Cardiac fibroblast (primary cell): ENCODE measurements around the gene LPO.

Experiments used
- DNase-seq, 2 donors: peaks; one replicate each; pipeline versions ENCODE4 v3.0.0 to v3.0.0-alpha.2; 2010; ENCODE audit warnings: low read depth in 2 of 2
- H3K4me3 ChIP-seq, 2 donors: replicated peaks in 1 of 2; 1 replicate in 1 of 2; 2 replicates in 1 of 2; pipeline ENCODE4 v1.5.1; 2011; ENCODE audit warnings: low read depth in 2 of 2, low read length in 2 of 2, mild to moderate bottlenecking in 2 of 2, moderate library complexity in 1 of 2
- CTCF ChIP-seq: IDR thresholded peaks from one replicate; pipeline ENCODE4 v1.5.1; 2011; ENCODE audit warnings: low read depth, mild to moderate bottlenecking, low read length, inconsistent platforms

Gene LPO

GRCh38 chr17:58252141-58252540, 13.8 kb downstream of the LPO start:
- TF ChIP-seq CTCF, result no peak
- H3K4me3 ChIP-seq, result no peak overlapping the region
- no peak for DNase-seq

- TF ChIP-seq CTCF, result no peak
- DNase-seq, result no peak
- no peak overlapping the region for H3K4me3 ChIP-seq
Observed at GRCh38 chr17:58253082-58253481, 14.7 kb downstream of the LPO start.

GRCh38 chr17:58254803-58255202, 16.4 kb downstream of the LPO start:
- no peak for DNase-seq
- no peak overlapping the region for H3K4me3 ChIP-seq

GRCh38 chr17:58262149-58262548, 23.8 kb downstream of the LPO start:
- TF ChIP-seq CTCF, result no peak

More at GRCh38 chr17:58254803-58255202, 16.4 kb downstream of the LPO start:
- no peak for TF ChIP-seq CTCF

GRCh38 chr17:58263773-58264172, 25.4 kb downstream of the LPO start:
- no peak overlapping the region for H3K4me3 ChIP-seq
- TF ChIP-seq CTCF, result no peak
- no peak for DNase-seq

More at GRCh38 chr17:58262149-58262548, 23.8 kb downstream of the LPO start:
- no peak overlapping the region for H3K4me3 ChIP-seq
- no peak for DNase-seq

- H3K4me3 ChIP-seq, result no peak overlapping the region
- DNase-seq, result no peak
- TF ChIP-seq CTCF, result no peak
Observed at GRCh38 chr17:58264407-58265103, 26.2 kb downstream of the LPO start.

GRCh38 chr17:58265271-58265670, 26.9 kb downstream of the LPO start:
- no peak for TF ChIP-seq CTCF
- H3K4me3 ChIP-seq, result no peak overlapping the region
- no peak for DNase-seq
